Activated CD4-positive, alpha-beta T cell treated with anti-CD3 and anti-CD28 coated beads for 36 hours (primary cell): ENCODE results near the gene PPP1R37. TPM values are rescaled to one million over a fixed set of nuclear protein-coding genes. Genes with fewer than 3 reads are reported as not detected.
A peak's percentile ranks its signal among the peaks of the same experiment; 100 is the strongest.

ENCODE experiments used
- ATAC-seq: fragments of 200-7000 bp; cut with Tn5 transposase; one replicate; pipeline ENCODE4 v1.10.0; 2021; ENCODE audit warnings: mild to moderate bottlenecking, moderate library complexity
- CTCF ChIA-PET: fragments of 350-600 bp; sonication (Branson Sonifier 250); formaldehyde crosslinking; loops from one replicate; lab custom pipeline; 2021; ENCODE audit warnings: antibody characterized with exemption; lab: Charles Lee
- POLR2A ChIA-PET: fragments of 350-600 bp; sonication (Branson Sonifier 250); formaldehyde crosslinking; loops from one replicate; lab custom pipeline; 2021; ENCODE audit warnings: antibody characterized with exemption, inconsistent platforms; lab: Charles Lee
- DNase-seq: peaks from one replicate; pipeline ENCODE4 v3.0.0-alpha.2; 2020
- H3K27ac Mint-ChIP-seq: one replicate; pipeline ENCODE4 v1.8.0; 2021; ENCODE audit warnings: mixed read lengths
- H3K27me3 Mint-ChIP-seq: one replicate; pipeline ENCODE4 v1.8.0; 2021; ENCODE audit warnings: mixed read lengths
- H3K36me3 Mint-ChIP-seq: one replicate; pipeline ENCODE4 v1.8.0; 2021; ENCODE audit warnings: low read depth, mixed read lengths
- H3K4me1 Mint-ChIP-seq: one replicate; pipeline ENCODE4 v1.8.0; 2021; ENCODE audit warnings: mixed read lengths
- H3K4me3 Mint-ChIP-seq: one replicate; pipeline ENCODE4 v1.8.0; 2021; ENCODE audit warnings: mild to moderate bottlenecking, moderate library complexity, mixed read lengths
- H3K9me3 Mint-ChIP-seq: one replicate; pipeline ENCODE4 v1.8.0; 2021; ENCODE audit warnings: low read depth, mixed read lengths
- intact Hi-C, 2 experiments: fragments of 100-400 bp; cut with DNase I in 1 of 2; cut with micrococcal nuclease in 1 of 2; formaldehyde crosslinking; loops; one replicate each; pipeline versions ENCODE4 v1.14.2 to v1.15.1; 2022 to 2024; cut with DNase I, micrococcal nuclease
- total RNA-seq, 2 experiments: library from RNA; stranded (reverse); gene quantifications; one replicate each; pipeline ENCODE4 v1.2.3, GENCODE V29; 2021

The PPP1R37 gene
- total RNA-seq, 2 experiments from 2014 or later, result 12.5 to 14.1 TPM

- H3K4me3 Mint-ChIP-seq, result no peak overlapping the region
- intact Hi-C loops, result loop anchor here (5.0 kb wide), 2 partner anchors 98 to 542 kb away; partner anchors contain the start of genes GEMIN7 (in 1 of the 2) and ZNF296 (in 1 of the 2)
- no peak for DNase-seq
- peaks cover 4% of the 10 kb centered on the region for H3K36me3 Mint-ChIP-seq
- H3K27ac Mint-ChIP-seq, result no peak overlapping the region
- no peaks in the 10 kb centered on the region for H3K9me3 Mint-ChIP-seq
- ChIA-PET CTCF (interaction anchor here (0.6 to 0.8 kb wide), 2 partner anchors 14 to 116 kb away, joined by 3 to 4 read pairs; no protein-coding TSS in a partner anchor), POLR2A (interaction anchor here (0.6 kb wide), 1 partner anchor 659 kb away, joined by 9 read pairs; no protein-coding TSS in a partner anchor)
- H3K27me3 Mint-ChIP-seq, result no peaks in the 10 kb centered on the region
- H3K4me1 Mint-ChIP-seq, result peaks cover 36% of the 10 kb centered on the region
- no peak for ATAC-seq
Measured at GRCh38 chr19:45175515-45176345, 82.8 kb downstream of the PPP1R37 start.

GRCh38 chr19:45177817-45178261 lies 84.9 kb downstream of the PPP1R37 start, which contains the start of gene TRAPPC6A:
TRAPPC6A (minus strand) TSS chr19:45178237; CDS start chr19:45178218, 19 bp downstream.
- intact Hi-C loops, result loop anchor here (1.0 to 5.0 kb wide), 24 partner anchors 25 to 817 kb away; partner anchors contain the start of genes GEMIN7 (in 2 of the 2), RELB (in 2 of the 2), CCDC61 (in 1 of the 2) and CLASRP (in 1 of the 2)
- peak within 1 kb of the TSS; percentile 94 for H3K27ac Mint-ChIP-seq
- ChIA-PET POLR2A (interaction anchor here (0.5 to 1.5 kb wide), 14 partner anchors 9 to 464 kb away, joined by 3 to 8 read pairs (median 3); partner anchors contain the start of genes CLPTM1, GEMIN7 and TOMM40), CTCF (interaction anchor here (0.6 to 2.5 kb wide), 16 partner anchors 9 to 332 kb away, joined by 3 to 9 read pairs (median 3); partner anchors contain the start of gene NECTIN2)
- no peak for DNase-seq
- H3K9me3 Mint-ChIP-seq, result no peaks in the 10 kb centered on the region
- peaks cover 8% of the 10 kb centered on the region for H3K36me3 Mint-ChIP-seq
- H3K27me3 Mint-ChIP-seq, result no peaks in the 10 kb centered on the region
- H3K4me3 Mint-ChIP-seq, result peak within 1 kb of the TSS; percentile 91
- H3K4me1 Mint-ChIP-seq, result peaks cover 30% of the 10 kb centered on the region
- no peak for ATAC-seq

GRCh38 chr19:45178262-45179071 lies 85.5 kb downstream of the PPP1R37 start, which contains the start of gene BLOC1S3:
BLOC1S3 (plus strand) TSS chr19:45178784; CDS start chr19:45179297, 513 bp downstream.
- H3K27ac Mint-ChIP-seq, result peak within 1 kb of the TSS; percentile 94
- peak within 1 kb of the TSS; percentile 91 for H3K4me3 Mint-ChIP-seq
- no peaks in the 10 kb centered on the region for H3K9me3 Mint-ChIP-seq
- peaks cover 29% of the 10 kb centered on the region for H3K4me1 Mint-ChIP-seq
- POLR2A ChIA-PET, result interaction anchor here (0.5 to 1.5 kb wide), 16 partner anchors 8 to 464 kb away, joined by 3 to 8 read pairs (median 3); partner anchors contain the start of genes CLPTM1, GEMIN7 and TOMM40
- intact Hi-C loops, result loop anchor here (1.0 to 5.0 kb wide), 24 partner anchors 25 to 817 kb away; partner anchors contain the start of genes GEMIN7 (in 2 of the 2), RELB (in 2 of the 2), CCDC61 (in 1 of the 2) and CLASRP (in 1 of the 2)
- DNase-seq (peak; percentile 100), ATAC-seq (peak; percentile 90)
- peaks cover 8% of the 10 kb centered on the region for H3K36me3 Mint-ChIP-seq
- no peaks in the 10 kb centered on the region for H3K27me3 Mint-ChIP-seq
- CTCF ChIA-PET, result interaction anchor here (0.6 to 2.5 kb wide), 18 partner anchors 8 to 468 kb away, joined by 3 to 9 read pairs (median 3); partner anchors contain the start of genes CLASRP and NECTIN2

GRCh38 chr19:45179072-45179891 lies 86.3 kb downstream of the PPP1R37 start:
- peaks cover 8% of the 10 kb centered on the region for H3K36me3 Mint-ChIP-seq
- ChIA-PET CTCF (interaction anchor here (0.6 to 2.5 kb wide), 9 partner anchors 8 to 306 kb away, joined by 3 to 9 read pairs (median 3); partner anchors contain the start of gene CLASRP), POLR2A (interaction anchor here (0.6 to 1.5 kb wide), 6 partner anchors 8 to 224 kb away, joined by 3 to 7 read pairs (median 3); partner anchors contain the start of genes CLPTM1 and GEMIN7)
- ATAC-seq, result no peak
- H3K27me3 Mint-ChIP-seq, result no peaks in the 10 kb centered on the region
- intact Hi-C loops, result loop anchor here (2.0 to 5.0 kb wide), 8 partner anchors 102 to 724 kb away; partner anchors contain the start of genes GEMIN7 (in 1 of the 2), MYPOP (in 1 of the 2), SYMPK (in 1 of the 2) and VASP (in 1 of the 2)
- DNase-seq, result peak; percentile 67
- peak overlapping the region; percentile 94 for H3K27ac Mint-ChIP-seq
- H3K9me3 Mint-ChIP-seq, result no peaks in the 10 kb centered on the region
- H3K4me3 Mint-ChIP-seq, result peak overlapping the region; percentile 91
- H3K4me1 Mint-ChIP-seq, result peaks cover 21% of the 10 kb centered on the region

- Mint-ChIP-seq H3K27me3 (no peaks in the 10 kb centered on the region), H3K27ac (peak overlapping the region; percentile 31), H3K4me1 (peaks cover 22% of the 10 kb centered on the region), H3K9me3 (no peaks in the 10 kb centered on the region), H3K36me3 (peaks cover 8% of the 10 kb centered on the region), H3K4me3 (peak overlapping the region; percentile 73)
- ATAC-seq (no peak), DNase-seq (no peak)
- ChIA-PET POLR2A (interaction anchor here (0.6 kb wide), 1 partner anchor 290 kb away, joined by 3 read pairs; no protein-coding TSS in a partner anchor), CTCF (interaction anchor here (0.6 to 2.5 kb wide), 5 partner anchors 7 to 305 kb away, joined by 3 to 9 read pairs (median 3); partner anchors contain the start of gene CLASRP)
- intact Hi-C loops, result loop anchor here (2.0 to 5.0 kb wide), 8 partner anchors 103 to 723 kb away; partner anchors contain the start of genes GEMIN7 (in 1 of the 2), MYPOP (in 1 of the 2), SYMPK (in 1 of the 2) and VASP (in 1 of the 2)
Measured at GRCh38 chr19:45179892-45180370, 87.0 kb downstream of the PPP1R37 start.

- CTCF ChIA-PET, result interaction anchor here (0.6 kb wide), 2 partner anchors 101 to 112 kb away, joined by 3 read pairs; no protein-coding TSS in a partner anchor
- intact Hi-C loops, result no loop called here
- DNase-seq (no peak), ATAC-seq (no peak)
- POLR2A ChIA-PET, result no interaction called here
- no peaks in the 10 kb centered on the region for H3K9me3 Mint-ChIP-seq
- peaks cover 4% of the 10 kb centered on the region for H3K36me3 Mint-ChIP-seq
- H3K27me3 Mint-ChIP-seq, result no peaks in the 10 kb centered on the region
- peaks cover 23% of the 10 kb centered on the region for H3K4me1 Mint-ChIP-seq
- no peak overlapping the region for H3K27ac Mint-ChIP-seq
- H3K4me3 Mint-ChIP-seq, result peak overlapping the region; percentile 73
Measured at GRCh38 chr19:45180936-45181335, 88.0 kb downstream of the PPP1R37 start.

GRCh38 chr19:45182758-45183157 lies 89.8 kb downstream of the PPP1R37 start:
- no peak for ATAC-seq
- no peak for DNase-seq
- Mint-ChIP-seq H3K27me3 (no peaks in the 10 kb centered on the region), H3K4me3 (no peak overlapping the region), H3K36me3 (peaks cover 4% of the 10 kb centered on the region), H3K27ac (no peak overlapping the region), H3K9me3 (no peaks in the 10 kb centered on the region), H3K4me1 (peaks cover 23% of the 10 kb centered on the region)
- ChIA-PET POLR2A (no interaction called here), CTCF (interaction anchor here (0.6 to 1.5 kb wide), 7 partner anchors 16 to 469 kb away, joined by 3 to 4 read pairs (median 3); partner anchors contain the start of gene PPP1R37)
- intact Hi-C loops, result no loop called here

GRCh38 chr19:45184115-45184514 lies 91.1 kb downstream of the PPP1R37 start:
- Mint-ChIP-seq H3K4me3 (no peak overlapping the region), H3K27me3 (no peaks in the 10 kb centered on the region), H3K36me3 (peaks cover 4% of the 10 kb centered on the region), H3K4me1 (peaks cover 21% of the 10 kb centered on the region), H3K9me3 (no peaks in the 10 kb centered on the region), H3K27ac (no peak overlapping the region)
- DNase-seq (no peak), ATAC-seq (no peak)
- ChIA-PET CTCF (interaction anchor here (0.9 to 1.0 kb wide), 2 partner anchors 63 to 68 kb away, joined by 3 read pairs; no protein-coding TSS in a partner anchor), POLR2A (interaction anchor here (0.6 kb wide), 1 partner anchor 523 kb away, joined by 3 read pairs; no protein-coding TSS in a partner anchor)
- intact Hi-C loops, result no loop called here
